ENCODE data around the gene RNF123.

The RNF123 gene

GRCh38 chr3:49750056-49750455, 60.7 kb downstream of the RNF123 start:
- no peak for DNase-seq (ENCODE audit: low spot score)

GRCh38 chr3:49751501-49751900, 62.1 kb downstream of the RNF123 start:
- DNase-seq (ENCODE audit: low spot score), result no peak

GRCh38 chr3:49754536-49754935, 65.2 kb downstream of the RNF123 start:
- no peak for DNase-seq (ENCODE audit: low spot score)

GRCh38 chr3:49756036-49756435, 66.7 kb downstream of the RNF123 start:
- no peak for DNase-seq (ENCODE audit: low spot score)

- DNase-seq (ENCODE audit: low spot score), result no peak
These were observed 67.8 kb downstream of the RNF123 start for GRCh38 chr3:49757197-49757596.

GRCh38 chr3:49759226-49759625, 69.9 kb downstream of the RNF123 start:
- no peak for DNase-seq (ENCODE audit: low spot score)

GRCh38 chr3:49761661-49762060, 72.3 kb downstream of the RNF123 start:
- DNase-seq (ENCODE audit: low spot score), result no peak

- no peak for DNase-seq (ENCODE audit: low spot score)
These were observed 74.6 kb downstream of the RNF123 start for GRCh38 chr3:49763981-49764380.

GRCh38 chr3:49769286-49769915, 80.0 kb downstream of the RNF123 start:
- DNase-seq (ENCODE audit: low spot score), result no peak

GRCh38 chr3:49769926-49770325, 80.6 kb downstream of the RNF123 start:
- DNase-seq (ENCODE audit: low spot score), result no peak
